GM12801 (cell line): ENCODE results near the gene PPOX.

ENCODE experiments used
- TF ChIP-seq, protein P1 (sequence below): IDR thresholded peaks from one replicate; pipeline ENCODE4 v1.5.1; 2011; ENCODE audit warnings: control low read depth; ENCODE audit not compliant: insufficient read length; ENCODE audit errors: extremely low read depth

The PPOX gene

GRCh38 chr1:161189036-161189435, 22.8 kb downstream of the PPOX start:
- TF ChIP-seq, protein P1, sequence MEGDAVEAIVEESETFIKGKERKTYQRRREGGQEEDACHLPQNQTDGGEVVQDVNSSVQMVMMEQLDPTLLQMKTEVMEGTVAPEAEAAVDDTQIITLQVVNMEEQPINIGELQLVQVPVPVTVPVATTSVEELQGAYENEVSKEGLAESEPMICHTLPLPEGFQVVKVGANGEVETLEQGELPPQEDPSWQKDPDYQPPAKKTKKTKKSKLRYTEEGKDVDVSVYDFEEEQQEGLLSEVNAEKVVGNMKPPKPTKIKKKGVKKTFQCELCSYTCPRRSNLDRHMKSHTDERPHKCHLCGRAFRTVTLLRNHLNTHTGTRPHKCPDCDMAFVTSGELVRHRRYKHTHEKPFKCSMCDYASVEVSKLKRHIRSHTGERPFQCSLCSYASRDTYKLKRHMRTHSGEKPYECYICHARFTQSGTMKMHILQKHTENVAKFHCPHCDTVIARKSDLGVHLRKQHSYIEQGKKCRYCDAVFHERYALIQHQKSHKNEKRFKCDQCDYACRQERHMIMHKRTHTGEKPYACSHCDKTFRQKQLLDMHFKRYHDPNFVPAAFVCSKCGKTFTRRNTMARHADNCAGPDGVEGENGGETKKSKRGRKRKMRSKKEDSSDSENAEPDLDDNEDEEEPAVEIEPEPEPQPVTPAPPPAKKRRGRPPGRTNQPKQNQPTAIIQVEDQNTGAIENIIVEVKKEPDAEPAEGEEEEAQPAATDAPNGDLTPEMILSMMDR: no peak

- TF ChIP-seq, protein P1: no peak
Measured at GRCh38 chr1:161190962-161191521, 24.8 kb downstream of the PPOX start.

GRCh38 chr1:161191971-161192370, 25.7 kb downstream of the PPOX start:
- TF ChIP-seq, protein P1: no peak

DNA sequence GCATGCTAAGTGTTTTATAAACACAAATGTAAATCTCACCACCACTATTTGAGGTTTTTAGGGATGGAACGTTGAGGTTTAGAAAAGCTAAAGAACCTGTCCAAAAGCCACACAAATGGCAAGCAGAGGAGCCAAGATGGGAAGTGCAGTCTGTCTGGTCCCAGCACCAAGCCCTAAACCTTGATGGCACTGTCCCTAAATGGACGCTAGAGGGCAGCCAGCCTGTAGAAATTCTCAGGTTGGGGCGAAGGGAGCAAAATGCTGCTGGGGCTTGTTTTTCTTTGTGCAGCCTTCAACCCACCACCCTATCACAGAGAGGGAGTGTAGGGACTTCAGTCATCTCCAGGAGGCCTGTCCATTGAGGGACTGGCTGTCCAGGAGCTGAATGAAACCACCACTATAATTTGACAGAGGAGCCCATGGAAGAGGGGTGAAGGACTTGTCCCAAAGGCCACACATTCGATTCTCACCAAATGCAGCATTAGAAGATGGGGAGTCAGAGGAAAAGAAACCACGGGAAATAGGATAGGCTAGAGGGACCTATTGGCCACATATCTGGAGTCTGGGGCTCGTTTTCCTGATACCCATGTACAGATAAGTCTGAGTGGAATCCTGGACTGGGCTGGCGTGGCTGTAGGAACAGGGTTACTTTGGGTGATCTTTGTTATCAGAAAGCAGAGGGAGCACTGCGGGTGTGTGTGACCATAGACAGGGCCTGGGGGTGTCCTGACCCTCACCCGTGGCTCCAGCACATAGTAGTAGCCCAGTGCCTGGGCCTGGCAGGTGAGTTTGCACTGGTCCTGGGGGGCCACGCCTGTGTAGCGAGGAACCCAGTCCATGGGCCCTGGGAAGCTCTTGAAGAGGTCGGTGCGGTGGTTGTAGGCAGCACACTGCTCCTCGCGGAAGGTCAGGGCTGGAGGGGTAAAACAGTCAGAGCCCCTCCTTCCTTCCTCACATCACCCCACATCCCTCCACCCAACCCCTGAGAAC, 26.5 kb downstream of the PPOX start:
- TF ChIP-seq, protein P1: no peak

GRCh38 chr1:161193561-161194235, 27.5 kb downstream of the PPOX start:
- TF ChIP-seq, protein P1: no peak

GRCh38 chr1:161195171-161195570, 28.9 kb downstream of the PPOX start:
- TF ChIP-seq, protein P1: no peak

DNA sequence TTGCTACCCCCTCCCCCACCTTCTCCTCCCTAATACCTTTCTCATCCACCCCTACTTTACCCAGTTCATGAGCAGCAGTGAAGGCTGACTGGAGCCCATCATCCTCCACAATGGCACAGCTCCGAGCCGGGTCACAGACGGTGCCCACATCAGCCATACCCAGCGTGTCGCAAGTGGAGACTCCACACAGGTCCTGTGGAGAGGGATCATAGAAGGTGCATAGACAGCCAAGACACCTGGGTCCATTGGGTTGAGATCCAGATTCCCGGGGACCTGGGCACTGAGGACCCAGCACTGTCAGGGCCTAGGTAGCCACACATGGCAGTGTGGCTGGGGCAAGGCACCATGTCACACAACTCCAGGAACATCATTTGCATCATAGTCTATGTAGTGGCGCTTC, 29.9 kb downstream of the PPOX start:
- TF ChIP-seq, protein P1: no peak
